Measurements from ENCODE around the gene TBC1D22A. TPM values are rescaled to one million over a fixed set of nuclear protein-coding genes. Genes with fewer than 3 reads are reported as not detected.
A peak's percentile ranks its signal among the peaks of the same experiment; 100 is the strongest.

Gene TBC1D22A
- total and polyA plus RNA-seq, 2 experiments from 2014 or later: 16.6 to 18.5 TPM

- no peak for TF ChIP-seq CTCF (IDR thresholded peaks at IDR 0.05; ENCODE audit: low read depth, low read length)
- Histone ChIP-seq H3K36me3 (no peaks in the 10 kb centered on the region), H3K4me1 (ENCODE audit: low read depth) (no peaks in the 10 kb centered on the region), H3K9me3 (ENCODE audit: low read depth) (no peaks in the 10 kb centered on the region), H3K27me3 (no peaks in the 10 kb centered on the region), H3K4me3 (no peak overlapping the region), H3K27ac (no peak overlapping the region)
- no peak for DNase-seq (ENCODE audit: low read depth in 1 of 2, low spot score in 1 of 2)
Measured at GRCh38 chr22:46851941-46852340, 89.5 kb downstream of the TBC1D22A start.

DNA sequence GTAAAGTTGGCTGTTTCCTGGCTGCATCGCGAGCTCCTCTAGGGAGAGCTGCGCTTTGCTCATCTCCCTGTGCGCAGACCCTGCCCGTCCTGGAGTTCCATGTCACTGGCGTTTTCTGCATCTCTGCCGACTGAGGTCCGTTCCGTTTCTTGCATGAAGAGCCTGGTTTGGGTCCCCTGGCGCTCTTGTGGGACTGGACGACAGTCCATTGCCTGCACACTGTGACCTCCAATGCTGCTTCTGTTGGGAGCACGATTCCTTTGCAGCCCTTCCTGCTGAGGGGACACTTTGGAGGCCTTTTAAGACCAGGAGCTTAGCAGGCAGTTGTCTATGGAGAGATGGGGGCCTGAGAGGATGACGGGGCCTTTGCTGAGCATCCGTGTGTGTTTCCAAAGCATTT, 90.3 kb downstream of the TBC1D22A start:
- DNase-seq (ENCODE audit: low read depth in 1 of 2, low spot score in 1 of 2): no peak
- no peak for TF ChIP-seq CTCF (IDR thresholded peaks at IDR 0.05; ENCODE audit: low read depth, low read length)
- H3K27me3 ChIP-seq: no peaks in the 10 kb centered on the region

DNA sequence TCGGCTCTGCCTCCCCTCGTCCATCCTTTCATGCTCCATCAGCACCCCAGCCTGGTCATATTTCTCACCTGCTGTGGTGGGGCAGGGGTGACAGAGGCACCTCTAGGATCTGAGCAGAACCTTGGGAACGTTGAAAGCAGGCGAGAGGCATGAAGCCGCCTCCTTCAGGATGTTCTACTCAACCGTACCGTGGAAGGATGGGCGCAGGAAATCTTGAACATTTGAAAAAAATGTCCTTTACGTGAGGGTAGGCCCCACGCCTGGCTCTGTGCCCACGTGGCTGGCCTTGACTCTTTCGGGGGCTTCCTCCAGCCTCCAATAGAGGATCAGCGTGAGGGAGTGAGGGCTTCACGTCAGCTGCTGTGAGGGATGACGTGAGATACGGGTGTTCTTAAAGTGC, 90.7 kb downstream of the TBC1D22A start:
- Histone ChIP-seq H3K4me1 (ENCODE audit: low read depth) (no peaks in the 10 kb centered on the region), H3K27me3 (no peaks in the 10 kb centered on the region), H3K27ac (no peak overlapping the region), H3K4me3 (no peak overlapping the region), H3K36me3 (no peaks in the 10 kb centered on the region), H3K9me3 (ENCODE audit: low read depth) (no peaks in the 10 kb centered on the region)
- DNase-seq (ENCODE audit: low read depth in 1 of 2, low spot score in 1 of 2): no peak
- no peak for TF ChIP-seq CTCF (IDR thresholded peaks at IDR 0.05; ENCODE audit: low read depth, low read length)

More for the DNA sequence above, 90.3 kb downstream of the TBC1D22A start:
- H3K9me3 ChIP-seq (ENCODE audit: low read depth): no peaks in the 10 kb centered on the region
- no peak overlapping the region for H3K27ac ChIP-seq
- no peaks in the 10 kb centered on the region for H3K4me1 ChIP-seq (ENCODE audit: low read depth)
- H3K4me3 ChIP-seq: no peak overlapping the region
- no peaks in the 10 kb centered on the region for H3K36me3 ChIP-seq

GRCh38 chr22:46854125-46854870, 91.8 kb downstream of the TBC1D22A start:
- Histone ChIP-seq H3K36me3 (no peaks in the 10 kb centered on the region), H3K27ac (no peak overlapping the region), H3K27me3 (no peaks in the 10 kb centered on the region), H3K4me1 (ENCODE audit: low read depth) (no peaks in the 10 kb centered on the region), H3K4me3 (no peak overlapping the region), H3K9me3 (ENCODE audit: low read depth) (no peaks in the 10 kb centered on the region)
- TF ChIP-seq CTCF (IDR thresholded peaks at IDR 0.05; ENCODE audit: low read depth, low read length): no peak
- peak in 1 of 2 donors; percentile 45 for DNase-seq (ENCODE audit: low read depth in 1 of 2, low spot score in 1 of 2)

DNA sequence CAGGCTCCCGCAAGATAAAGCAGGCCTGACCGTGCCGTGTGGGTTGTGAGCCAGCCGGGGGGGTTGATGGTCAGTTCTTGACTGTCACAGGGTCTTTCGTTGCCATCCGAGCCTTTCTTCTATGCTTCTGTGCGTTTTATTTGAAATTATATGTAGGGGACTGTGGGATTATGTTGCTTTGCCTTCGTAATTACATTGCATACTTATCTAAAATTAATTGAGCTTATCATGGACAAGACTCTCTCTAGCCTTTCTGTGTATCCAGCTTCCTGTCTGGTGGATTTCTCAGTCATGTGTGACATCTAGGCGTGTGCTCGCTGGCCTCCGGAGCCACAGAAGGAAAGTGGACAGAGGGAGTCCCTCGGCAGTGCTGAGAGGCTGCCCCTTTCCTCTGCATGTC, 93.2 kb downstream of the TBC1D22A start:
- no peak overlapping the region for H3K27ac ChIP-seq
- DNase-seq (ENCODE audit: low read depth in 1 of 2, low spot score in 1 of 2): no peak
- no peaks in the 10 kb centered on the region for H3K9me3 ChIP-seq (ENCODE audit: low read depth)
- no peaks in the 10 kb centered on the region for H3K36me3 ChIP-seq
- H3K27me3 ChIP-seq: no peaks in the 10 kb centered on the region
- no peak for TF ChIP-seq CTCF (IDR thresholded peaks at IDR 0.05; ENCODE audit: low read depth, low read length)
- no peak overlapping the region for H3K4me3 ChIP-seq
- no peaks in the 10 kb centered on the region for H3K4me1 ChIP-seq (ENCODE audit: low read depth)

Data from cardiac muscle cell (in vitro differentiated cells and primary cell).